Mucosa of descending colon (tissue), 3 donors: ENCODE results near the gene PTBP2. TPM values are rescaled to one million over a fixed set of nuclear protein-coding genes. Genes with fewer than 3 reads are reported as not detected.
"Not testable (repeated sequence)": the region's sequence is repeated elsewhere in the genome, so short reads cannot be mapped to it uniquely, and the experiment has no call there.

ENCODE experiments used
- ATAC-seq: fragments of 200-7000 bp; cut with Tn5 transposase; one replicate; pipeline ENCODE4 v1.9.1; 2020; ENCODE audit warnings: mild to moderate bottlenecking, moderate library complexity
- DNase-seq, 3 donors: peaks; one replicate each; pipeline ENCODE4 v3.0.0-alpha.2; 2020
- H3K36me3 ChIP-seq: fragments of 200-600 bp; one replicate; pipeline ENCODE4 v1.8.0; 2021; ENCODE audit warnings: low read depth, mild to moderate bottlenecking
- H3K4me1 ChIP-seq: fragments of 200-600 bp; one replicate; pipeline ENCODE4 v1.8.0; 2021; ENCODE audit warnings: low read depth, mild to moderate bottlenecking
- H3K4me3 ChIP-seq: fragments of 200-600 bp; one replicate; pipeline ENCODE4 v1.8.0; 2021; ENCODE audit warnings: mild to moderate bottlenecking
- H3K9me3 ChIP-seq: fragments of 200-600 bp; one replicate; pipeline ENCODE4 v1.8.0; 2021; ENCODE audit warnings: mild to moderate bottlenecking
- intact Hi-C, 2 donors: fragments of 100-400 bp; cut with DNase I in 1 of 2; cut with micrococcal nuclease in 1 of 2; formaldehyde crosslinking; loops; one replicate each; pipeline versions ENCODE4 v1.11.0 to v1.11.1; 2022; cut with DNase I, micrococcal nuclease
- total RNA-seq, 3 donors: library from RNA; stranded (reverse); fragmentation: NEBNext Ultra II Directional in 2 of 3; extraction: Animal tissue kit (Norgen Biotek cat#: 25700) in 2 of 3; gene quantifications; one replicate each; pipeline versions ENCODE4 v1.2.1 to v1.2.4, GENCODE V29; 2021 to 2023
- TF ChIP-seq, protein P1 (sequence below): fragments of 200-600 bp; IDR thresholded peaks from one replicate; pipeline ENCODE4 v1.8.0; 2022; ENCODE audit warnings: antibody characterized with exemption, mild to moderate bottlenecking
- donor health status: DM: no; HTN: no; CAD: no; lungs with moderate emphysema.
- donor health status: DM: no; HTN: no; CAD: no.
- donor health status: DM: no; HTN: yes; CAD: no.

Gene PTBP2
- total RNA-seq, 3 donors from 2014 or later, result 12.0 to 69.3 (median 15.9) TPM

DNA sequence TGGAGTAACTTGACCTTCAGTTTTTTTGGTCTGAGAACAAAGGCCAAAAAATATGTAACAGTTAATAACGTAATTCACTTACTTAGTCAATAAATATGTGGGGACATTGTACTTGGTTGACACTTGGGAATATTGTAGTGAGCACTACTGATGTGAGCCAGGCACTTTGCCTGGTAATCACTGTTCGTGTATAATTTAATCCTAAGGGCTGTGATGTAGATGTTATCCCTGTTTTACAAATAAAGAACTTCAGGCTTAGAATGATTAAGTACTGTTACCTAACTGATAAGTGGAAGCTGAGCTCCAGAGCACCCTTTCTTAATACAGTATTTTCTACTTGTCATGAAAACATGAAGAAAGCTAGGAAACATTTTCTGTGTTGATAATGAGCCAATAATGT is 28.0 kb downstream of the PTBP2 start:
- ATAC-seq, result no peak
- no peak for DNase-seq
- H3K4me3 ChIP-seq, result no peak overlapping the region
- intact Hi-C loops, result no loop called here
- TF ChIP-seq, protein P1, sequence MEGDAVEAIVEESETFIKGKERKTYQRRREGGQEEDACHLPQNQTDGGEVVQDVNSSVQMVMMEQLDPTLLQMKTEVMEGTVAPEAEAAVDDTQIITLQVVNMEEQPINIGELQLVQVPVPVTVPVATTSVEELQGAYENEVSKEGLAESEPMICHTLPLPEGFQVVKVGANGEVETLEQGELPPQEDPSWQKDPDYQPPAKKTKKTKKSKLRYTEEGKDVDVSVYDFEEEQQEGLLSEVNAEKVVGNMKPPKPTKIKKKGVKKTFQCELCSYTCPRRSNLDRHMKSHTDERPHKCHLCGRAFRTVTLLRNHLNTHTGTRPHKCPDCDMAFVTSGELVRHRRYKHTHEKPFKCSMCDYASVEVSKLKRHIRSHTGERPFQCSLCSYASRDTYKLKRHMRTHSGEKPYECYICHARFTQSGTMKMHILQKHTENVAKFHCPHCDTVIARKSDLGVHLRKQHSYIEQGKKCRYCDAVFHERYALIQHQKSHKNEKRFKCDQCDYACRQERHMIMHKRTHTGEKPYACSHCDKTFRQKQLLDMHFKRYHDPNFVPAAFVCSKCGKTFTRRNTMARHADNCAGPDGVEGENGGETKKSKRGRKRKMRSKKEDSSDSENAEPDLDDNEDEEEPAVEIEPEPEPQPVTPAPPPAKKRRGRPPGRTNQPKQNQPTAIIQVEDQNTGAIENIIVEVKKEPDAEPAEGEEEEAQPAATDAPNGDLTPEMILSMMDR, result no peak
- H3K9me3 ChIP-seq, result no peaks in the 10 kb centered on the region
- H3K4me1 ChIP-seq, result no peaks in the 10 kb centered on the region
- no peaks in the 10 kb centered on the region for H3K36me3 ChIP-seq

DNA sequence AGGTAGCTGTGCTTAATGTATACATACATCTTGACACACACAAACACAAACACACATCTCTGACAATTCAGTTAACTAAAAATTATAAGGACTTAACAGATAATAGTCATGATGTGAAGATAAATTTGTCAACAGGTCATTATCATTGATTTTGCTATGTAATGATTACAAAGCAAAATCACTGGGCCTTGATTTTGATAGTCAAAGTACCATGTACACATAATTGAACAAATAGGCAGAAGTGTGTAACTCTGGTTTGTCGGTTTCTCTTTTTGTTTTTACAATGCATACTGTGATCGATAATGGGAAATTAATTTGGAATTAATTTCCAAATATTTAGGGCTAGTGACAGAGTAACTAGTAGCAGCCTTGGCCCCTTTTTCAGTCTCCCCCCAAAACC is 30.8 kb downstream of the PTBP2 start:
- ATAC-seq, result no peak

DNA sequence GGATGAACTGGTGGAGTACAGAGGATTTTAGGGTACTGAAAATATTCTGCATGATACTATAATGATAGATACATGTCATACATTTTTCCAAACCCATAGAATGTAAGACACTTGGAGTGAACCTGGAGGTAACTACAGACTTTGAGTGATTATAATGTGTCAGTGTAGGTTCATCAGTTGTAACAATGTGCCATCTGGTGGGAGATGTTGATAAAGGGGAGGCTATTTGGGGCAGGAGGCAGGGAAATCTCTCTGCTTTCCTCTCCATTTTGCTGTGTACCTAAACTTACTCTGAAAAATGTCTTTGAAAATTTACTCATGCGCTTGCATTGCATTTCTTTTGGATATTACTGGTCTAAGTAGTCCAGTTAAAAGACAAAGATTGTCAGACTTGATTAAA is 35.2 kb downstream of the PTBP2 start:
- intact Hi-C loops, result no loop called here
- no peaks in the 10 kb centered on the region for H3K4me1 ChIP-seq
- ATAC-seq, result no peak
- H3K4me3 ChIP-seq, result no peak overlapping the region
- H3K9me3 ChIP-seq, result no peaks in the 10 kb centered on the region
- TF ChIP-seq, protein P1, result no peak
- no peaks in the 10 kb centered on the region for H3K36me3 ChIP-seq
- no peak for DNase-seq

More for the DNA sequence above, 30.8 kb downstream of the PTBP2 start:
- Histone ChIP-seq H3K9me3 (no peaks in the 10 kb centered on the region), H3K4me1 (no peaks in the 10 kb centered on the region), H3K4me3 (no peak overlapping the region), H3K36me3 (no peaks in the 10 kb centered on the region)
- TF ChIP-seq, protein P1, result no peak
- DNase-seq, result no peak
- intact Hi-C loops, result no loop called here

DNA sequence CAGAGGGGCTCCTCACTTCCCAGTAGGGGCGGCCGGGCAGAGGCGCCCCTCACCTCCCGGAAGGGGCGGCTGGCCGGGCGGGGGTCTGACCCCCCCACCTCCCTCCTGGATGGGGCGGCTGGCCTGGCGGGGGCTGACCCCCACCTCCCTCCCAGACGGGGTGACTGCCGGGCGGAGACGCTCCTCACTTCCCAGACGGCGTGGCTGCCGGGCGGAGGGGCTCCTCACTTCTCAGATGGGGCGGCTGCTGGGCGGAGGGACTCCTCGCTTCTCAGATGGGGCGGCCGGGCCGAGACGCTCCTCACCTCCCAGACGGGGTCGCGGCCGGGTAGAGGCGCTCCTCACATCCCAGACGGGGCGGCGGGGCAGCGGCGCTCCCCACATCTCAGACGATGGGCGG is 41.0 kb downstream of the PTBP2 start:
- H3K36me3 ChIP-seq, H3K4me1 ChIP-seq, H3K9me3 ChIP-seq, intact Hi-C loops, H3K4me3 ChIP-seq, ATAC-seq: not testable (repeated sequence)
- peak in 1 of 3 donors; percentile 49 for DNase-seq

DNA sequence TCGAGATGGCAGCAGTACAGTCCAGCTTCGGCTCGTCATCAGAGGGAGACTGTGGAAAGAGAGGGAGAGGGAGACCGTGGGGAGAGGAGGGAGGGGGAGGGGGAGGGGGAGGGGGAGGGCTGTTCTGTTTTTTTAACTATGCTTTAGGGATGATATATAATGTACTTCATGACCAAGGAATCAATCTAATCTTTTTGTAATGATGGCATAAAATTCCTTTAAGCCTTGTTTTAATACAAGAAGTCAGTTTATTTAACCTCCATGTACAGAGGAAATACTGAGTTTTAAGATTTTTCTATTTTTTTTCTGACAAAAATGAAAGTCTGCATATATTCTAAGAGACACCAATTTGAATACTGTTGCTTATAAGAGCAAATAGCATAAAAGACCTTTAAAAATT is 41.9 kb downstream of the PTBP2 start:
- DNase-seq, result no peak
- Histone ChIP-seq H3K36me3 (no peaks in the 10 kb centered on the region), H3K4me1 (no peaks in the 10 kb centered on the region), H3K9me3 (peaks cover 5% of the 10 kb centered on the region), H3K4me3 (no peak overlapping the region)
- intact Hi-C loops, result no loop called here
- TF ChIP-seq, protein P1, result no peak
- ATAC-seq, result no peak

DNA sequence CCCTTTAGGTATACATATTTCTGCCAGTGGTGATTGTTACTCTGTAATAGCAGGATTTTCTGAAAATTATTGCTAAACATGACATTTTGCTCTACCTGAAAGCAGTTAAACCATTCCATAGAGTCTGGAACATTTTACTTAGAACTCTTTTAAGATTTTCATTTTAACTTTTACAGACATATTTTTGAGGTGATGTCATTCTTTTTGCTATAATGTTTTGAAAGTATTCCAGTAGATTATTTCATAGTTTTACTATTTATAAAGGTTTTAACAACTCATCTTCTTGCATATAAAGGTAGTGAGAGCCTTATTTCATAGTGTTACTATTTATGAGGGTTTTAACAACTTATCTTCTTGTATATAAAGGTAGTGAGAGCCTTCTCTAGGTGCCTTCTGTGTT is 42.9 kb downstream of the PTBP2 start:
- ATAC-seq (no peak), DNase-seq (no peak)
- Histone ChIP-seq H3K36me3 (no peaks in the 10 kb centered on the region), H3K4me1 (no peaks in the 10 kb centered on the region), H3K4me3 (no peak overlapping the region), H3K9me3 (peaks cover 5% of the 10 kb centered on the region)
- TF ChIP-seq, protein P1, result no peak
- intact Hi-C loops, result no loop called here
